HEK293T (cell line): ENCODE results near the gene RAB11FIP5.
"Not testable (repeated sequence)": the region's sequence is repeated elsewhere in the genome, so short reads cannot be mapped to it uniquely, and the experiment has no call there.

Experiments used
- CTCF ChIA-PET: fragments of 350-600 bp; formaldehyde crosslinking; extraction: SDS; loops from one replicate; lab custom pipeline; 2021; ENCODE audit warnings: antibody characterized with exemption, inconsistent platforms; lab: Yijun Ruan, JAX
- POLR2A ChIA-PET: fragments of 350-600 bp; formaldehyde crosslinking; extraction: SDS; loops from one replicate; lab custom pipeline; 2020; ENCODE audit warnings: antibody characterized with exemption, inconsistent platforms; lab: Yijun Ruan, JAX
- DNase-seq: peaks from one replicate; pipeline ENCODE4 v3.0.0; 2012; ENCODE audit warnings: mixed read lengths; ENCODE audit errors: extremely low spot score
- ARNT ChIP-seq: fragments of 450-650 bp; IDR thresholded peaks from 2 replicates; pipeline ENCODE4 v1.6.1; 2017; ENCODE audit warnings: mild to moderate bottlenecking
- BHLHE40 ChIP-seq: fragments of 450-650 bp; IDR thresholded peaks from 2 replicates; pipeline ENCODE4 v1.6.1; 2016; ENCODE audit warnings: mild to moderate bottlenecking, moderate library complexity, borderline replicate concordance
- ELF4 ChIP-seq: fragments of 450-650 bp; IDR thresholded peaks from 2 replicates; pipeline ENCODE4 v1.6.1; 2017; ENCODE audit warnings: antibody characterized with exemption
- FOXA1 ChIP-seq: fragments of 450-650 bp; IDR thresholded peaks from 2 replicates; pipeline ENCODE4 v1.6.1; 2016; ENCODE audit warnings: mild to moderate bottlenecking
- FOXM1 ChIP-seq: fragments of 450-650 bp; IDR thresholded peaks from 2 replicates; pipeline ENCODE4 v1.6.1; 2017; ENCODE audit warnings: mild to moderate bottlenecking, borderline replicate concordance
- HDGF ChIP-seq: fragments of 450-650 bp; IDR thresholded peaks from 2 replicates; pipeline ENCODE4 v1.6.1; 2017; ENCODE audit warnings: antibody characterized with exemption, borderline replicate concordance
- L3MBTL2 ChIP-seq: fragments of 450-650 bp; conservative IDR thresholded peaks from 2 replicates; pipeline ENCODE4 v1.6.1; 2016; ENCODE audit warnings: mild to moderate bottlenecking
- NFRKB ChIP-seq: fragments of 450-650 bp; IDR thresholded peaks from 2 replicates; pipeline ENCODE4 v1.6.1; 2016; ENCODE audit warnings: mild to moderate bottlenecking, moderate library complexity
- PKNOX1 ChIP-seq: fragments of 450-650 bp; IDR thresholded peaks from 2 replicates; pipeline ENCODE4 v1.6.1; 2016
- SP1 ChIP-seq: fragments of 450-650 bp; IDR thresholded peaks from 2 replicates; pipeline ENCODE4 v1.6.1; 2017
- SUZ12 ChIP-seq: fragments of 450-650 bp; IDR thresholded peaks from 2 replicates; pipeline ENCODE4 v1.6.1; 2016; ENCODE audit warnings: mild to moderate bottlenecking
- TARDBP ChIP-seq: fragments of 450-650 bp; IDR thresholded peaks from 2 replicates; pipeline ENCODE4 v1.6.1; 2016
- ZNF384 ChIP-seq: fragments of 450-650 bp; IDR thresholded peaks from 2 replicates; pipeline ENCODE4 v1.6.1; 2016

The RAB11FIP5 gene

GRCh38 chr2:73134471-73134870, 21.7 kb upstream of the RAB11FIP5 start:
- CTCF ChIA-PET, result no interaction called here

DNA sequence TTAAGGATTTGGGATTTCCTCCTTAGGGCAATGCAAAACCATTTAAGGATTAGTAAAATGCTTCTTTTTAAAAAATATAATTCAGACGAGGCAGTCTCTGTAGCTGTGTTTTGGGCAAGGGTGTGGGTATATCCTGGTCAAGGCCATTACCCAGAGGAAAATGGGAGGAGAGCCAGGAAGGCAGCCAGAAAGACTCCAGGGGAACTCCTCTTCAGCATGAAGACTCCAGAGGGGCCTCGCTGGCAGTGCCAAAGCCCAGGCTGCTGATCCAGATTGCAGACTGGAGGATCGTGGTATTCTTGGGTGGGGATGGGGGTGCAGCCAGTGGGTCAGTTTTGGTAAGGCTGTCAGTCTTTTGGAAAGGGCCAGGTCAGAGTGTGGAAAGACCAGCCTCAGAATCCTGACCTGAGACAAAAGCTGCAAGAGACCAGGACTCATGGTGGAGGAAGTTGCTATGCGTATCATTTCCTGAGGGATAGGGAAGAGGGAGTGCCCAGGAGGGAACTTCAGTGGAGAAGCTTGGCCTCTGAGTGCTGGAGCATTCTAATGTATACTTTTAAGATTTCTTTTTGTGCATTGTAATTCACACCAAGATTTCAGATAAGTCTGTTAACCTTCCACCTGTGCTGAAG, 20.9 kb upstream of the RAB11FIP5 start:
- POLR2A ChIA-PET, result no interaction called here
- TF ChIP-seq FOXA1, result no peak
- TF ChIP-seq TARDBP, result no peak
- no peak for TF ChIP-seq NFRKB
- no peak for TF ChIP-seq ZNF384
- no peak for TF ChIP-seq ARNT
- TF ChIP-seq BHLHE40, result no peak
- no peak for TF ChIP-seq FOXM1
- TF ChIP-seq SP1, result no peak
- CTCF ChIA-PET, result no interaction called here
- DNase-seq, result no peak

More at GRCh38 chr2:73134471-73134870, 21.7 kb upstream of the RAB11FIP5 start:
- POLR2A ChIA-PET, result no interaction called here
- DNase-seq, result no peak
- no peak for TF ChIP-seq PKNOX1
- TF ChIP-seq L3MBTL2, result no peak
- no peak for TF ChIP-seq SP1

DNA sequence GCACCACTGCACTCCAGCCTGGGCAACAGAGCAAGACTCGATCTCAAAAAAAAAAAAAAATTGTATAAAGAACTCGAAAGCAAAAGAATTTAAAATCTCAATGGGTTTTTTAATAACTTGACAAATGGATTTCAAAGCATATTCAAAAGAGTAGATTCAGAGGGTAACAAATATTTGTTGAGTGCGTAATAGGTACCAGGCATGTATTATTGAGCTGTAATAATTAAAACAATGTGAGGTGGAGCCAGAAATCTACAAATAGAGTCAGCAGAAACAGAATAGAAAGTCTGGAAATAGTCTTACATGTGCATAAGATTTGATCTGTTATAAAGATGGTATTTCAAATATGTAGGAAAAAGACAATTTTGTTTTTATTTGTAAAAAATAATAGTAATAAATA, 19.1 kb upstream of the RAB11FIP5 start:
- DNase-seq, result no peak
- CTCF ChIA-PET, result no interaction called here
- no peak for TF ChIP-seq SUZ12
- POLR2A ChIA-PET, result no interaction called here

DNA sequence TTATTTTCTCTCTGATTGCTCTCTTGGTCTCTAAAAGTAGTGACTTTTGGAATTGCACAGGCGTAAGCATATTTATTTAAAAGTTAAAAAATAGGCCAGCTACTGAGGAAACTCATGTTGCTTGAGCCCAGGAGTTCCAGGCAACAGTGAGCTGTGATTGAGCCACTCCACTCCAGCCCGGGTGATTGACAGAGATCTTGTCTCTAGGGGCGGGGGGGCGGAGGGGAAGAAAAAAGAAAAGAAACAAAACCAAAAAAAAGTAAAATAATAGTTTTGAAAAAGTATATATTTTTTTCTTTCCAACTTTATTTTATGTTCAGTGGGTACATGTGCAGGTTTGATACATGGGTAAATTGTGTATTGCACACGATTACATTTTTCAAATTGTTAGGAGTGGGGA, 18.0 kb upstream of the RAB11FIP5 start:
- ChIA-PET POLR2A (no interaction called here), CTCF (no interaction called here)
- TF ChIP-seq BHLHE40, result no peak
- no peak for TF ChIP-seq TARDBP
- no peak for TF ChIP-seq ARNT
- TF ChIP-seq SUZ12, result no peak
- no peak for DNase-seq

DNA sequence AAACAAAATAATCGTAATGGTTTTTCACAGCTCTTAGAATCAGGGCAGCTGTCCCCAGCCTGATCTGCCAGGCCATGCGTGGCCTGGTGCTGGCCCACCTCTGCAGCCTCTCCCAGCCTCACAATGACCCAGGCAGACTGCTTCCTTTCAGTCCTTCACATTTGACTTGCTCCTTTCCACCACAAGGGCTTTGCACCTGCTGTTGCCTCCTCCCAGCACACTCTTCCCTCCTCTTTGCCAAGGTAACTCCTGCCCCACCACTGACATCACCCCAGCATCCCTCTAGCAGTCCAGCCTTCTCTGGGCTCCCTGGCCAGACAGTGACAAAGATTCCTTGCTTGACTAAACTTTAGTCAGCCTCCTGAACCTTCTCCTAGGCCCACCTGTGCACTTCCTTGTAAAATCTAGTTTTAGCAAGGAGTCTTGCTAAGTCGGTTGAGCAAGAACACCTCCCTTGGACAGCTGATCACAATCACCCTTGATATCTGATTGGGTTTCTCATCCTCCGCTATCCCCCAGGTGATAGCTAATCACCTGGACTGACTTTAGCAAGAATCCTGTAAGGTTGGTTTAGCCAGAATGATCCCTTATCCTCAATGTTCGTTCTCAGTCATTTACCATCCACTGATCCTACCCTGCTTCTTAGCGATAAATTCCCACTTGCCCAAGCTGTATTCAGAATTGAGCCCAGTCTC, 16.2 kb upstream of the RAB11FIP5 start:
- TF ChIP-seq SP1 (no peak), FOXM1 (no peak), ZNF384 (no peak), HDGF (no peak), PKNOX1 (no peak)
- CTCF ChIA-PET, result no interaction called here
- POLR2A ChIA-PET, result no interaction called here
- DNase-seq, result no peak

GRCh38 chr2:73122536-73122935, 9.8 kb upstream of the RAB11FIP5 start:
- TF ChIP-seq PKNOX1 (no peak), ELF4 (no peak), NFRKB (no peak), BHLHE40 (no peak), ZNF384 (no peak), FOXA1 (no peak), TARDBP (no peak)
- DNase-seq, result no peak
- ChIA-PET CTCF (no interaction called here), POLR2A (no interaction called here)

DNA sequence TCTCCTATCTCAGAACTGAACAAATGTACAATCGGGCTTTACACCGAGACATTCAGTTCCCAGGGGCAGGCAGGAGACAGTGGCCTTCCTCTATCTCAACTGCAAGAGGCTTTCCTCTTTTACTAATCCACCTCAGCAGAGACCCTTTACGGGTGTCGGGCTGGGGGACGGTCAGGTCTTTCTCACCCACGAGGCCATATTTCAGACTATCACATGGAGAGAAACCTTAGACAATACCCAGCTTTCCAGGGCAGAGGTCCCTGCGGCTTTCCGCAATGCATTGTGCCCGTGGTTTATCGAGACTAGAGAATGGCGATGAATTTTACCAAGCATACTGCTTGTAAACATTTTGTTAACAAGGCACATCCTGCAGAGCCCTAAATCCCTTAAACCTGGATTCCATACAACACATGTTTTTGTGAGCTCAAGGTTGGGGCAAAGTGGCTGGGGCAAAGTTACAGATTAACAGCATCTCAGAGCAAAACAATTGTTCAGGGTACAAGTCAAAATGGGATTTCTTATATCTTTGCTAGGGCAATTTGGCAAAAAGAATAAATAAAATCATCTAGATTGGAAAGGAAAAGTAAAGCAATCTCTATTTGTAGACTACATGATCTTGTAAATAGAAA, 7.0 kb upstream of the RAB11FIP5 start:
- DNase-seq, POLR2A ChIA-PET, CTCF ChIA-PET: not testable (repeated sequence)

DNA sequence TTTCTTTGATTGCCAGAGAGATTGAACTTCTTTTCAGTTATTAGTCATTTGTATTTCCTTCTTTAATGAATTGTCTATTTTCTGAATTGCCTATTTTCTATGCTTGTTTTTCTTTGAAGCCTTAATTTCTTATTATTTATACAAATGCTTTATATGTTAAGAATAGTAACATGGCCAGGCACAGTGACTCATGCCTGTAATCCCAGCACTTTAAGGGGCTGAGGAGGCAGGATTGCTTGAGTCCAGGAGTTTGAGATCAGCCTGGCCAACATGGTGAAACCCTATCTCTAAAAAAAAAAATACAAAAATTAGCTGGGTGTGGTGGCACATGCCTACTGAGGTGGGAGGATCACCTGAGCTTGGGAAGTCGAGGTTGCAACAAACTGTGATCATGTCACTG, 4.7 kb upstream of the RAB11FIP5 start:
- TF ChIP-seq TARDBP (no peak), SP1 (no peak)
- DNase-seq, result no peak
- CTCF ChIA-PET, result no interaction called here
- POLR2A ChIA-PET, result no interaction called here
